Stimulated activated CD8-positive, alpha-beta memory T cell treated with anti-CD3 and anti-CD28 coated beads, Interleukin-12 subunit alpha, Interleukin-12 subunit beta, amount 100 ng/mL, for 24 hours (primary cell): ENCODE measurements around the gene RAB11A.
"Not testable (repeated sequence)": the region's sequence is repeated elsewhere in the genome, so short reads cannot be mapped to it uniquely, and the experiment has no call there.

Experiments
- DNase-seq: peaks from one replicate; pipeline ENCODE4 v3.0.0-alpha.2; 2020; ENCODE audit errors: extremely low read depth

The RAB11A gene

GRCh38 chr15:65845826-65846519, 23.3 kb upstream of the RAB11A start:
- DNase-seq = no peak

- no peak for DNase-seq
Measured at GRCh38 chr15:65847989-65848388, 21.3 kb upstream of the RAB11A start.

- no peak for DNase-seq
Measured at GRCh38 chr15:65851981-65852380, 17.3 kb upstream of the RAB11A start.

GRCh38 chr15:65856821-65857455, 12.4 kb upstream of the RAB11A start:
- DNase-seq = peak; percentile 41

GRCh38 chr15:65857718-65858402, 11.4 kb upstream of the RAB11A start:
- DNase-seq = no peak

- DNase-seq = no peak
Measured at GRCh38 chr15:65862682-65863081, 6.6 kb upstream of the RAB11A start.

GRCh38 chr15:65863106-65863505, 6.2 kb upstream of the RAB11A start:
- DNase-seq = no peak

- no peak for DNase-seq
Measured at GRCh38 chr15:65867244-65867643, 2.0 kb upstream of the RAB11A start.

- not testable (repeated sequence) for DNase-seq
Measured at GRCh38 chr15:65867933-65868332, 1.4 kb upstream of the RAB11A start.

GRCh38 chr15:65868546-65869125, 655 bp upstream of the RAB11A start:
- DNase-seq = no peak

GRCh38 chr15:65869954-65870871, 922 bp downstream of the RAB11A start:
- DNase-seq = no peak

- DNase-seq = no peak
Measured at GRCh38 chr15:65870889-65871533, 1.7 kb downstream of the RAB11A start.

- not testable (repeated sequence) for DNase-seq
Measured at GRCh38 chr15:65871886-65872285, 2.6 kb downstream of the RAB11A start.

GRCh38 chr15:65872596-65872995, 3.3 kb downstream of the RAB11A start:
- DNase-seq = not testable (repeated sequence)

GRCh38 chr15:65873256-65873655, 4.0 kb downstream of the RAB11A start:
- DNase-seq = no peak

- no peak for DNase-seq
Measured at GRCh38 chr15:65875458-65875857, 6.2 kb downstream of the RAB11A start.

GRCh38 chr15:65877749-65878148, 8.5 kb downstream of the RAB11A start:
- no peak for DNase-seq

- DNase-seq = no peak
Measured at GRCh38 chr15:65881766-65882434, 12.6 kb downstream of the RAB11A start.

- DNase-seq = no peak
Measured at GRCh38 chr15:65883571-65883970, 14.3 kb downstream of the RAB11A start.

GRCh38 chr15:65884511-65884910, 15.2 kb downstream of the RAB11A start:
- no peak for DNase-seq
